Gastrocnemius medialis (tissue), 4 donors: ENCODE data around the gene BCL2.

Experiments used
- POLR2A ChIP-seq, 2 donors: fragments of 450-650 bp; IDR thresholded peaks; one replicate each; pipeline ENCODE4 v1.6.1; 2017; ENCODE audit warnings: antibody characterized with exemption in 2 of 2, mild to moderate bottlenecking in 2 of 2, moderate library complexity in 2 of 2
- TF ChIP-seq, protein P1 (sequence below), 5 experiments: fragments of 450-650 bp in 3 of 5; fragments of 200-600 bp in 2 of 5; sonication (generic) in 2 of 5; IDR thresholded peaks in 4 of 5; conservative IDR thresholded peaks in 1 of 5; 1 replicate in 4 of 5; 2 replicates in 1 of 5; pipeline ENCODE4 v1.5.1; 2016 to 2019; ENCODE audit warnings: antibody characterized with exemption in 5 of 5, mild to moderate bottlenecking in 3 of 5, moderate library complexity in 3 of 5

DNA sequence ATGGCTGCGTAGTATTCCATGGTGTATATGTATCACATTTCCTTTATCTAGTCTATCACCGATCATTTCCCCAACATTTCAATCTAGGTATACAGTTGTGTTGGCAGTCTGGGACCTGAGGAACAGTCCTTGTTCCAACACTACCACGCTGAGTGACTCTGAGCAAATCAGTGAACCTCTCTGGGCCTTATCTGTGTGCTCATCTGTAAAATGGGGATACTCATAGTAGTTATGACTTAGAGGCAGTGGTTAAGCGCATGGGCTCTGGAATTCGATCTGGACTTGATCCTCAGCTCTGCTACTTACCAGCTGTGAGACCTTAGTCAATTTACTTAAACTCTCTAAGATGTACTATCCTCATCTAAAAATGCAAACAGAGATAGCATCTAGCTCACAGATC is 85.1 kb downstream of the BCL2 start:
- no peak for TF ChIP-seq POLR2A (IDR thresholded peaks at IDR 0.05)
- TF ChIP-seq, protein P1, sequence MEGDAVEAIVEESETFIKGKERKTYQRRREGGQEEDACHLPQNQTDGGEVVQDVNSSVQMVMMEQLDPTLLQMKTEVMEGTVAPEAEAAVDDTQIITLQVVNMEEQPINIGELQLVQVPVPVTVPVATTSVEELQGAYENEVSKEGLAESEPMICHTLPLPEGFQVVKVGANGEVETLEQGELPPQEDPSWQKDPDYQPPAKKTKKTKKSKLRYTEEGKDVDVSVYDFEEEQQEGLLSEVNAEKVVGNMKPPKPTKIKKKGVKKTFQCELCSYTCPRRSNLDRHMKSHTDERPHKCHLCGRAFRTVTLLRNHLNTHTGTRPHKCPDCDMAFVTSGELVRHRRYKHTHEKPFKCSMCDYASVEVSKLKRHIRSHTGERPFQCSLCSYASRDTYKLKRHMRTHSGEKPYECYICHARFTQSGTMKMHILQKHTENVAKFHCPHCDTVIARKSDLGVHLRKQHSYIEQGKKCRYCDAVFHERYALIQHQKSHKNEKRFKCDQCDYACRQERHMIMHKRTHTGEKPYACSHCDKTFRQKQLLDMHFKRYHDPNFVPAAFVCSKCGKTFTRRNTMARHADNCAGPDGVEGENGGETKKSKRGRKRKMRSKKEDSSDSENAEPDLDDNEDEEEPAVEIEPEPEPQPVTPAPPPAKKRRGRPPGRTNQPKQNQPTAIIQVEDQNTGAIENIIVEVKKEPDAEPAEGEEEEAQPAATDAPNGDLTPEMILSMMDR (IDR thresholded peaks at IDR 0.05 in 4 of 5, conservative IDR thresholded peaks at IDR 0.05 in 1 of 5), result no peak
